NB4 (cell line): Measurements from ENCODE around the gene LMTK2.
A peak's percentile ranks its signal among the peaks of the same experiment; 100 is the strongest.

ENCODE experiments used
- DNase-seq: peaks from one replicate; pipeline ENCODE4 v3.0.0; 2010; ENCODE audit warnings: low read depth
- H3K4me3 ChIP-seq: one replicate; pipeline ENCODE4 v1.5.1; 2011; ENCODE audit warnings: mild to moderate bottlenecking, low read depth, low read length, moderate library complexity
- CTCF ChIP-seq: IDR thresholded peaks from one replicate; pipeline ENCODE4 v1.5.1; 2012; ENCODE audit warnings: low read depth, low read length
- MAX ChIP-seq: IDR thresholded peaks from 2 replicates; pipeline ENCODE4 v1.6.1; 2011; ENCODE audit warnings: low read depth, low read length
- MYC ChIP-seq: IDR thresholded peaks from 2 replicates; pipeline ENCODE4 v1.6.1; 2011; ENCODE audit warnings: low read depth, low read length
- POLR2A ChIP-seq: IDR thresholded peaks from 2 replicates; pipeline ENCODE4 v1.6.1; 2011; ENCODE audit warnings: mild to moderate bottlenecking; ENCODE audit not compliant: insufficient read length; ENCODE audit errors: extremely low read depth

LMTK2 gene

DNA sequence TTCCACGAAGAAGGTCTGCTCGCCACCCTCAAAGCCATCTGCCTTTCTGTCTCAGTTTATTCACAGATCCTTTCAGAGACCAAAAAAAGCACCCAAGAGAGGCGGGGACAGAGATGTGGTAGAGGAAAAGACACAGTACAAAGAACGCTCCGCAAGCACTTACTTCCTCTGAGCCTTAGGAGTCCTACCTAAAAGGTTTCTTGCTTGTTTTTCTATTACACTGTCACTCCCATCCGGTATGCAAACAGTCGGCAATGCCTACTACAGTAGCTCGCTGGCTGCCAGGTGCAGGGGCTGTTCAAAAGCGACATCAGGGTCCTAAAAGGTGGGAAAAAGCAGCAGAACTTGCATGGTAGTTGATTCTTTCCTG is 144.6 kb downstream of the LMTK2 start:
- no peak for DNase-seq
- H3K4me3 ChIP-seq = peak overlapping the region; percentile 78
- TF ChIP-seq MYC (no peak), MAX (no peak), CTCF (no peak), POLR2A (no peak)

DNA sequence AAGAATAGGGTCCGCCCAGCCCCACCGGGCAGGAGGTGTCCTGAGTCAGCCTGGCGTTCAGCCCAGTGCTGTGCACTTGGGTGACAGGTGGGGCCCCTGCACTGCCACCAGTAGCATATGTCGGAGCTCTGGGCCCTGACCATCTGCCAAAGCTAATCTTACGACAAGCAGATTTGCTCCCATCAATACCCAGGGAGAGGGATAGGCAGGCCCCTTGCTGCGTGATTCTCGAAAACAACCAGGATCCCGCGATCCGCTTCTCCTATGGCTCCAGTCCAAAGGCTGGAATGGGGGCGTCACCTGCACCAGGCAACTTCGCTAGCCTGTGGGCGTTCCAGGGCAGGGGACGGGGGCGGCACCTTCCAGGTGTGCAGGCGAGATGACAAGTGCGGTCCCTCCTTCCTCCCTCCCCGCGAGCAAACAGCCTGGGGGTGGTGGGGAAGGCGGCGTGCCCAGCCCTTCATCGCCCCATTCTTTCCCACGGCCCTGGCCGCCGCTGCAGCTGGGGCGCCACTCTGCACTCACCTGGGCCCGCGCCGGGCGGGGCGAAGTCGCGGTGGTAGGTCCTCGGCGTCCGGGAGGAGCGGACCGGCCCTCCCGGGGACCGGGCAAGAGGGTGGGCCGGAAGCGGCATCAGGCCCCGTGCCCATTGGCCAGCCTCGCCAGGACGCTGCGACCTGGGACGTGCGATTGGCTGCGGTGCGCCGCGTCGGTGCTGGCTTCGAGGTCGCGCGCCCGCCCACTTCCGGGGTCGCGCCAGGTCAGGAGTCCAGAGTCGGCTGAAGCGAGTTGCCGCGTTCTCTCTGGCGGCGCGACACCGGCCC is 145.2 kb downstream of the LMTK2 start, which contains the start of gene TECPR1:
TECPR1 (minus strand) TSS at position 632 of the 824 bp plus-strand sequence. CDS start 6,086 bp downstream, outside the sequence.
- DNase-seq = peak; percentile 95
- H3K4me3 ChIP-seq = peak within 1 kb of the TSS; percentile 78
- peak; percentile 77 for TF ChIP-seq POLR2A
- 0 out of 2 replicates have a peak, but pooled peaks have one; percentile 18 for TF ChIP-seq MYC
- TF ChIP-seq CTCF = no peak
- no peak; the same call in 1 of the 2 replicates for TF ChIP-seq MAX

GRCh38 chr7:98252425-98253054 is 145.9 kb downstream of the LMTK2 start:
- no peak for DNase-seq
- TF ChIP-seq POLR2A = no peak
- no peak for TF ChIP-seq MYC
- TF ChIP-seq MAX = peak; percentile 1; the same call in 1 of the 2 replicates
- no peak for TF ChIP-seq CTCF
- peak overlapping the region; percentile 78 for H3K4me3 ChIP-seq

DNA sequence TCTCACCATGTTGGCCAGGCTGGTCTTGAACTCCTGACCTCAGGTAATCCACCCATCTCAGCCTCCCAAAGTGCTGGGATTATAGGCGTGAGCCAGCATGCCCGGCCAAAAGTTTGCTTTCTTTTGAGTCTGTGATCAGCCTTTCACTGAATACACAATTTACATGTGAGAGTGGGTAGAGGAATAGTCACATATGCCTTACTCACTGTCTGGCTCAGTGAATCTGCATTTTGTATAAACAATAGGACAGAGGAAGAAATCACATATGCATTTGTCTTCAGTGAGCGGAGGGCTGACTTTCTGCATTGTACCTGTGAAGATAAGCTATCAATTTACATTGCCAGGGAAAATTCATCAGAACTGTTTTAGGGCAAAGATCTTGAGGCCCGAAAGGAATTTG is 147.9 kb downstream of the LMTK2 start:
- no peak for DNase-seq
- no peak for TF ChIP-seq CTCF
- TF ChIP-seq POLR2A = no peak
- no peak for TF ChIP-seq MYC
- TF ChIP-seq MAX = no peak
- no peak overlapping the region for H3K4me3 ChIP-seq

DNA sequence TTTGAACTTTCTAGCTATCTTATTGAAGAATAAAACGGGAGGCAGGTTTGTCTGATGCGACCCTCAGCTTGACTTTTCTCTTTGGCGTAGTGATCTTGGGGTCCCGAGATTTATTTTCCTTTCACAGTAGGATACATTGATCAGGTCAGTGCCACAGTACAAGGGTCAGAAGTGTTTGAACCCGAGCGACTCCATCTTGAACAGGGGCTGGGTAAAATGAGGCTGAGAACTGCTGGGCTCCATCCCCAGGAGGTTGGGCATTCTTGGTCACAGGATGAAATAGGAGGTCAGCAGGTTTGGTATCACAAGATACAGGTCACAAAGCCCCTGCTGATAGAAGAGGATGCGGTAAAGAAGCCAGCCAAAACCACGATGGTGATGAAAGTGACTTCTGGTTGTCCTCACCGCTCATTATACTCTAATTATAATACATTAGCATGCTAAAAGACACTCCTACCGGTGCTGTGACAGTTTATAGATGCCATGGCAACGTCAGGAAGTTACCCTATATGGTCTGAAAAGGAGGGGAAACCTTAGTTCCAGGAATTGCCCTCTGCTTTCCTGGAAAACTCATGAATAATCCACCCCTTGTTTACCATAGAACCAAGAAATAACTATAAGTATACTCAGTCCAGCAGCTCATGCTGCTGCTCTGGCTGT is 148.4 kb downstream of the LMTK2 start:
- no peak overlapping the region for H3K4me3 ChIP-seq
- TF ChIP-seq POLR2A (no peak), MYC (no peak), MAX (no peak), CTCF (no peak)
- peak; percentile 53 for DNase-seq
